HG03575 (cell line): ENCODE results near the gene THSD4.

Experiments
- ATAC-seq: cut with Tn5 transposase; IDR thresholded peaks from one replicate; pipeline ENCODE4 v1.9.1; 2021; ENCODE audit not compliant: unreplicated experiment, insufficient number of reproducible peaks, low FRiP score; ENCODE audit errors: extremely low read depth

The THSD4 gene

GRCh38 chr15:71114887-71115566, at the start of gene THSD4:
THSD4 (plus strand) TSS chr15:71115471.
- no peak for ATAC-seq

- no peak for ATAC-seq
Observed at GRCh38 chr15:71066983-71067382, 48.3 kb upstream of the THSD4 start.

GRCh38 chr15:71069693-71070092, 45.6 kb upstream of the THSD4 start:
- ATAC-seq: no peak

GRCh38 chr15:71071529-71071928, 43.7 kb upstream of the THSD4 start:
- ATAC-seq: no peak

GRCh38 chr15:71072423-71072822, 42.8 kb upstream of the THSD4 start:
- no peak for ATAC-seq

GRCh38 chr15:71078506-71079207, 36.6 kb upstream of the THSD4 start:
- ATAC-seq: no peak

GRCh38 chr15:71079208-71080044, 35.8 kb upstream of the THSD4 start:
- no peak for ATAC-seq

GRCh38 chr15:71080166-71080565, 35.1 kb upstream of the THSD4 start:
- ATAC-seq: no peak

GRCh38 chr15:71080705-71081104, 34.6 kb upstream of the THSD4 start:
- ATAC-seq: no peak

- ATAC-seq: no peak
Observed at GRCh38 chr15:71082803-71083202, 32.5 kb upstream of the THSD4 start.

GRCh38 chr15:71083349-71083748, 31.9 kb upstream of the THSD4 start:
- no peak for ATAC-seq

- no peak for ATAC-seq
Observed at GRCh38 chr15:71084264-71084663, 31.0 kb upstream of the THSD4 start.

GRCh38 chr15:71085809-71086208, 29.5 kb upstream of the THSD4 start:
- ATAC-seq: no peak

GRCh38 chr15:71088155-71088554, 27.1 kb upstream of the THSD4 start:
- ATAC-seq: no peak

- no peak for ATAC-seq
Observed at GRCh38 chr15:71088683-71089082, 26.6 kb upstream of the THSD4 start.

GRCh38 chr15:71089801-71090200, 25.5 kb upstream of the THSD4 start:
- ATAC-seq: no peak

- ATAC-seq: no peak
Observed at GRCh38 chr15:71091601-71092000, 23.7 kb upstream of the THSD4 start.

GRCh38 chr15:71092056-71092600, 23.1 kb upstream of the THSD4 start:
- ATAC-seq: no peak
